ENCODE data around the gene PRSS2. TPM values are rescaled to one million over a fixed set of nuclear protein-coding genes. Genes with fewer than 3 reads are reported as not detected.

PRSS2 gene
- total RNA-seq, 1 experiment from 2014 or later, result 27.6 TPM

DNA sequence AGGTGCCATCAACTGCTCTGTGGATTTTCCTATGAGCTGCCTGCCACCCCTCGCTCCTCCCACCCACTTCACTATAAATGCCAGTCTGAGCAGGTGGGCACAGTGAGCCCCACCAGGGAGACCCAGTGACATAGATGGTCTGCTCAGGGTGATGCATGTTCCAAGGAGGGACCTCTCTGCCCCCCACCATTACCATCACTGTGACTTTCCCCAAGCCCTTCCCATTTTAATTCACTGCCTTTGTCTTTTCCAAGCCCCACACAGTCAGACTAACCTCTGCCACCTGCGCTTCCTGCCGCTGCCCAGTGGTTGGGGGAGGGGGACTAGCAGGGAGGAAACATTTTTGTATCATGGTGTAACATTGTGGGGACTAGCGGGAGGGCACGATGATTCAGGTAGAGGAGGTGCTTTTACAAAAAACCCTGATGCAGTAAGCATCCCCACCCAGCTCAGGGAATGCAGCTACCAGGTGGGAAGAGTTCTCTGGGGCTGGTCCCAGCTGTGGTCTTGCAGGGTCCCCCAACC is 24.6 kb downstream of the PRSS2 start (continued):
- TF ChIP-seq, protein P1, sequence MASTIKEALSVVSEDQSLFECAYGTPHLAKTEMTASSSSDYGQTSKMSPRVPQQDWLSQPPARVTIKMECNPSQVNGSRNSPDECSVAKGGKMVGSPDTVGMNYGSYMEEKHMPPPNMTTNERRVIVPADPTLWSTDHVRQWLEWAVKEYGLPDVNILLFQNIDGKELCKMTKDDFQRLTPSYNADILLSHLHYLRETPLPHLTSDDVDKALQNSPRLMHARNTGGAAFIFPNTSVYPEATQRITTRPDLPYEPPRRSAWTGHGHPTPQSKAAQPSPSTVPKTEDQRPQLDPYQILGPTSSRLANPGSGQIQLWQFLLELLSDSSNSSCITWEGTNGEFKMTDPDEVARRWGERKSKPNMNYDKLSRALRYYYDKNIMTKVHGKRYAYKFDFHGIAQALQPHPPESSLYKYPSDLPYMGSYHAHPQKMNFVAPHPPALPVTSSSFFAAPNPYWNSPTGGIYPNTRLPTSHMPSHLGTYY (CRISPR knock-in tag; IDR thresholded peaks at IDR 0.05), result no peak
- 0 out of 2 replicates have a peak, but pooled peaks have one; percentile 18 for TF ChIP-seq TEAD1 (CRISPR knock-in tag; IDR thresholded peaks at IDR 0.05)

DNA sequence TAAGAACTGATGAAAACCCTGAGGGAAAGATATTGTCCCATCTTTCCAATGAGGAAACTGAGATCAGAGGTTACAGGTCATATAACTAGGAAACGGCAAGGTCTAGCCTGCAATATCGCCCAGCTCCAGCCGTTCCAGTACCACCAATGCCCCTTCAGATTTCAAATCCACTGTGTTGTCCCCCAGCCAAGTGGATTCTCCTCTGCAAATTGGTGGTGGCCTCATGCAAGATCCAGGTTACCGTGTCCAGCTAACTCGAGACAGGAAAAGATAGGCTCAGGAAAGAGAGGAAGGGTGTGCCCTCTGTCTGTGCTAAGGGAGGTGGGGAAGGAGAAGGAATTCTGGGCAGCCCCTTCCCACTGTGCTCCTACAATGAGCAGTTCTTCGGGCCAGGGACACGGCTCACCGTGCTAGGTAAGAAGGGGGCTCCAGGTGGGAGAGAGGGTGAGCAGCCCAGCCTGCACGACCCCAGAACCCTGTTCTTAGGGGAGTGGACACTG is 25.3 kb downstream of the PRSS2 start:
- H3K27ac Mint-ChIP-seq, result no peak overlapping the region
- peak overlapping the region; percentile 86 for H3K4me3 Mint-ChIP-seq
- ATAC-seq, result peak; percentile 49
- peaks cover 78% of the 10 kb centered on the region for H3K27me3 Mint-ChIP-seq (ENCODE audit: low read depth)
- H3K4me1 Mint-ChIP-seq, result peaks cover 56% of the 10 kb centered on the region
- H3K9me3 Mint-ChIP-seq, result no peaks in the 10 kb centered on the region
- DNase-seq (ENCODE audit: low spot score), result peak; percentile 17
- ChIA-PET POLR2A (interaction anchor here (0.9 to 1.9 kb wide), 3 partner anchors 11 to 17 kb away, joined by 3 to 5 read pairs (median 4); no protein-coding TSS in a partner anchor), CTCF (interaction anchor here (1.1 to 3.8 kb wide), 12 partner anchors 10 to 419 kb away, joined by 3 to 38 read pairs (median 6); no protein-coding TSS in a partner anchor)
- TF ChIP-seq JUN (CRISPR knock-in tag; IDR thresholded peaks at IDR 0.05) (no peak), ZNF138 (CRISPR knock-in tag; conservative IDR thresholded peaks at IDR 0.05) (no peak)
- TF ChIP-seq, protein P1 (CRISPR knock-in tag; IDR thresholded peaks at IDR 0.05), result no peak
- H3K36me3 Mint-ChIP-seq, result no peaks in the 10 kb centered on the region

DNA sequence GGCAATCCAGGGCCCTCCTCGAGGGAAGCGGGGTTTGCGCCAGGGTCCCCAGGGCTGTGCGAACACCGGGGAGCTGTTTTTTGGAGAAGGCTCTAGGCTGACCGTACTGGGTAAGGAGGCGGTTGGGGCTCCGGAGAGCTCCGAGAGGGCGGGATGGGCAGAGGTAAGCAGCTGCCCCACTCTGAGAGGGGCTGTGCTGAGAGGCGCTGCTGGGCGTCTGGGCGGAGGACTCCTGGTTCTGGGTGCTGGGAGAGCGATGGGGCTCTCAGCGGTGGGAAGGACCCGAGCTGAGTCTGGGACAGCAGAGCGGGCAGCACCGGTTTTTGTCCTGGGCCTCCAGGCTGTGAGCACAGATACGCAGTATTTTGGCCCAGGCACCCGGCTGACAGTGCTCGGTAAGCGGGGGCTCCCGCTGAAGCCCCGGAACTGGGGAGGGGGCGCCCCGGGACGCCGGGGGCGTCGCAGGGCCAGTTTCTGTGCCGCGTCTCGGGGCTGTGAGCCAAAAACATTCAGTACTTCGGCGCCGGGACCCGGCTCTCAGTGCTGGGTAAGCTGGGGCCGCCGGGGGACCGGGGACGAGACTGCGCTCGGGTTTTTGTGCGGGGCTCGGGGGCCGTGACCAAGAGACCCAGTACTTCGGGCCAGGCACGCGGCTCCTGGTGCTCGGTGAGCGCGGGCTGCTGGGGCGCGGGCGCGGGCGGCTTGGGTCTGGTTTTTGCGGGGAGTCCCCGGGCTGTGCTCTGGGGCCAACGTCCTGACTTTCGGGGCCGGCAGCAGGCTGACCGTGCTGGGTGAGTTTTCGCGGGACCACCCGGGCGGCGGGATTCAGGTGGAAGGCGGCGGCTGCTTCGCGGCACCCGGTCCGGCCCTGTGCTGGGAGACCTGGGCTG is 26.0 kb downstream of the PRSS2 start:
- Mint-ChIP-seq H3K9me3 (no peaks in the 10 kb centered on the region), H3K4me1 (peaks cover 56% of the 10 kb centered on the region), H3K27me3 (ENCODE audit: low read depth) (peaks cover 82% of the 10 kb centered on the region), H3K27ac (no peak overlapping the region), H3K36me3 (peaks cover under 1% of the 10 kb centered on the region; the same call in 1 of the 2 replicates), H3K4me3 (peak overlapping the region; percentile 86)
- CTCF ChIA-PET, result interaction anchor here (1.1 to 3.8 kb wide), 14 partner anchors 11 to 419 kb away, joined by 3 to 38 read pairs (median 5); no protein-coding TSS in a partner anchor
- DNase-seq (ENCODE audit: low spot score), result peak; percentile 36
- POLR2A ChIA-PET, result interaction anchor here (0.9 to 1.9 kb wide), 3 partner anchors 11 to 16 kb away, joined by 3 to 5 read pairs (median 4); no protein-coding TSS in a partner anchor
- ATAC-seq, result peak; percentile 38
- TF ChIP-seq KAT7 (CRISPR knock-in tag; IDR thresholded peaks at IDR 0.05; ENCODE audit: borderline replicate concordance) (0 out of 2 replicates have a peak, but pooled peaks have one; percentile 0), ZNF219 (CRISPR knock-in tag; IDR thresholded peaks at IDR 0.05; ENCODE audit: borderline replicate concordance) (no peak), SMAD3 (CRISPR knock-in tag; IDR thresholded peaks at IDR 0.05; ENCODE audit: borderline replicate concordance) (no peak), ZNF423 (CRISPR knock-in tag; IDR thresholded peaks at IDR 0.05) (no peak), TP53 (CRISPR knock-in tag; IDR thresholded peaks at IDR 0.05) (no peak), NR1H2 (CRISPR knock-in tag; IDR thresholded peaks at IDR 0.05) (no peak), IRF2 (CRISPR knock-in tag; IDR thresholded peaks at IDR 0.05; ENCODE audit: borderline replicate concordance, low read depth) (no peak), NR3C1 (CRISPR knock-in tag; conservative IDR thresholded peaks at IDR 0.05; ENCODE audit: low read depth) (no peak), RELA (CRISPR knock-in tag; IDR thresholded peaks at IDR 0.05; ENCODE audit: borderline replicate concordance) (no peak)
- TF ChIP-seq, protein P2, sequence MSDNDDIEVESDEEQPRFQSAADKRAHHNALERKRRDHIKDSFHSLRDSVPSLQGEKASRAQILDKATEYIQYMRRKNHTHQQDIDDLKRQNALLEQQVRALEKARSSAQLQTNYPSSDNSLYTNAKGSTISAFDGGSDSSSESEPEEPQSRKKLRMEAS (CRISPR knock-in tag; IDR thresholded peaks at IDR 0.05), result peak; percentile 26; the same call in 1 of the 2 replicates
- TF ChIP-seq, protein P3, sequence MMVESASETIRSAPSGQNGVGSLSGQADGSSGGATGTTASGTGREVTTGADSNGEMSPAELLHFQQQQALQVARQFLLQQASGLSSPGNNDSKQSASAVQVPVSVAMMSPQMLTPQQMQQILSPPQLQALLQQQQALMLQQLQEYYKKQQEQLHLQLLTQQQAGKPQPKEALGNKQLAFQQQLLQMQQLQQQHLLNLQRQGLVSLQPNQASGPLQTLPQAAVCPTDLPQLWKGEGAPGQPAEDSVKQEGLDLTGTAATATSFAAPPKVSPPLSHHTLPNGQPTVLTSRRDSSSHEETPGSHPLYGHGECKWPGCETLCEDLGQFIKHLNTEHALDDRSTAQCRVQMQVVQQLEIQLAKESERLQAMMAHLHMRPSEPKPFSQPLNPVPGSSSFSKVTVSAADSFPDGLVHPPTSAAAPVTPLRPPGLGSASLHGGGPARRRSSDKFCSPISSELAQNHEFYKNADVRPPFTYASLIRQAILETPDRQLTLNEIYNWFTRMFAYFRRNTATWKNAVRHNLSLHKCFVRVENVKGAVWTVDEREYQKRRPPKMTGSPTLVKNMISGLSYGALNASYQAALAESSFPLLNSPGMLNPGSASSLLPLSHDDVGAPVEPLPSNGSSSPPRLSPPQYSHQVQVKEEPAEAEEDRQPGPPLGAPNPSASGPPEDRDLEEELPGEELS (CRISPR knock-in tag; IDR thresholded peaks at IDR 0.05), result no peak
- TF ChIP-seq, protein P4, sequence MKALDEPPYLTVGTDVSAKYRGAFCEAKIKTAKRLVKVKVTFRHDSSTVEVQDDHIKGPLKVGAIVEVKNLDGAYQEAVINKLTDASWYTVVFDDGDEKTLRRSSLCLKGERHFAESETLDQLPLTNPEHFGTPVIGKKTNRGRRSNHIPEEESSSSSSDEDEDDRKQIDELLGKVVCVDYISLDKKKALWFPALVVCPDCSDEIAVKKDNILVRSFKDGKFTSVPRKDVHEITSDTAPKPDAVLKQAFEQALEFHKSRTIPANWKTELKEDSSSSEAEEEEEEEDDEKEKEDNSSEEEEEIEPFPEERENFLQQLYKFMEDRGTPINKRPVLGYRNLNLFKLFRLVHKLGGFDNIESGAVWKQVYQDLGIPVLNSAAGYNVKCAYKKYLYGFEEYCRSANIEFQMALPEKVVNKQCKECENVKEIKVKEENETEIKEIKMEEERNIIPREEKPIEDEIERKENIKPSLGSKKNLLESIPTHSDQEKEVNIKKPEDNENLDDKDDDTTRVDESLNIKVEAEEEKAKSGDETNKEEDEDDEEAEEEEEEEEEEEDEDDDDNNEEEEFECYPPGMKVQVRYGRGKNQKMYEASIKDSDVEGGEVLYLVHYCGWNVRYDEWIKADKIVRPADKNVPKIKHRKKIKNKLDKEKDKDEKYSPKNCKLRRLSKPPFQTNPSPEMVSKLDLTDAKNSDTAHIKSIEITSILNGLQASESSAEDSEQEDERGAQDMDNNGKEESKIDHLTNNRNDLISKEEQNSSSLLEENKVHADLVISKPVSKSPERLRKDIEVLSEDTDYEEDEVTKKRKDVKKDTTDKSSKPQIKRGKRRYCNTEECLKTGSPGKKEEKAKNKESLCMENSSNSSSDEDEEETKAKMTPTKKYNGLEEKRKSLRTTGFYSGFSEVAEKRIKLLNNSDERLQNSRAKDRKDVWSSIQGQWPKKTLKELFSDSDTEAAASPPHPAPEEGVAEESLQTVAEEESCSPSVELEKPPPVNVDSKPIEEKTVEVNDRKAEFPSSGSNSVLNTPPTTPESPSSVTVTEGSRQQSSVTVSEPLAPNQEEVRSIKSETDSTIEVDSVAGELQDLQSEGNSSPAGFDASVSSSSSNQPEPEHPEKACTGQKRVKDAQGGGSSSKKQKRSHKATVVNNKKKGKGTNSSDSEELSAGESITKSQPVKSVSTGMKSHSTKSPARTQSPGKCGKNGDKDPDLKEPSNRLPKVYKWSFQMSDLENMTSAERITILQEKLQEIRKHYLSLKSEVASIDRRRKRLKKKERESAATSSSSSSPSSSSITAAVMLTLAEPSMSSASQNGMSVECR (CRISPR knock-in tag; IDR thresholded peaks at IDR 0.05; ENCODE audit: borderline replicate concordance), result 0 out of 2 replicates have a peak, but pooled peaks have one; percentile 21
- TF ChIP-seq, protein P5, sequence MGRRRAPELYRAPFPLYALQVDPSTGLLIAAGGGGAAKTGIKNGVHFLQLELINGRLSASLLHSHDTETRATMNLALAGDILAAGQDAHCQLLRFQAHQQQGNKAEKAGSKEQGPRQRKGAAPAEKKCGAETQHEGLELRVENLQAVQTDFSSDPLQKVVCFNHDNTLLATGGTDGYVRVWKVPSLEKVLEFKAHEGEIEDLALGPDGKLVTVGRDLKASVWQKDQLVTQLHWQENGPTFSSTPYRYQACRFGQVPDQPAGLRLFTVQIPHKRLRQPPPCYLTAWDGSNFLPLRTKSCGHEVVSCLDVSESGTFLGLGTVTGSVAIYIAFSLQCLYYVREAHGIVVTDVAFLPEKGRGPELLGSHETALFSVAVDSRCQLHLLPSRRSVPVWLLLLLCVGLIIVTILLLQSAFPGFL (CRISPR knock-in tag; IDR thresholded peaks at IDR 0.05; ENCODE audit: borderline replicate concordance), result no peak
- TF ChIP-seq, protein P6, sequence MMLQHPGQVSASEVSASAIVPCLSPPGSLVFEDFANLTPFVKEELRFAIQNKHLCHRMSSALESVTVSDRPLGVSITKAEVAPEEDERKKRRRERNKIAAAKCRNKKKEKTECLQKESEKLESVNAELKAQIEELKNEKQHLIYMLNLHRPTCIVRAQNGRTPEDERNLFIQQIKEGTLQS (CRISPR knock-in tag; conservative IDR thresholded peaks at IDR 0.05), result no peak
